NCI-H526 (cell line): Measurements from ENCODE around the gene CKMT2.
A peak's percentile ranks its signal among the peaks of the same experiment; 100 is the strongest.

Experiments
- DNase-seq, 2 experiments: peaks; one replicate each; lab custom pipeline; 2025; lab: John Stamatoyannopoulos, UW

CKMT2 gene

DNA sequence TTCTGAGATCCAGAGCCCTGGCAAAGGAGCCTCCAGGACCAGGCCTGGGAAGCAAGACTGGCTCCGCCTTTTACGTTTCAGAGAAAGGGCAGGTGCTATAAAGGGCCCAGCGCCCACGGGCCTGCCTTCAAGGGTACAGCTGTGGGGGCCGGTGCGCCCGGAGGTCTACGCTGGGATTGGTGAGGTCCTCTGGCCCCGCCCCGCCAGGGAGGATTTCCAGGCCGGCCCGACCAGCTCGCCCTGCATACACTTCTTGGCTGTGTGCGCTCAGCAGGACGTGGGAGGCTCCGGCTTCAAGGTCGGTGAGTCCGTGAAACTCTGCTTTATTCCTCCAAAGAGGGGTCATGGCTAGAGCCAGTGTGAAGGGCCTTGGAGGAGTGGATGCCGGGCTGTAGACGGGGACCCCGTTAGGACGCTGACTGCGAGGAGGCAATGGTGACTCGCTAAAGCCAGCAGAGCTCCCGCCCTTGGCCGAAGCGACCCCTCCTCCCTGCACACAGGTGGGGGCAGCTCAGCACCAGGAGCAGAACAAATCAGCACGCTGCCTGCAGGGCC lies at the start of gene CKMT2:
Gene CKMT2 (plus strand): TSS at position 243 of the 555 bp plus-strand sequence. CDS start 17,811 bp downstream, outside the sequence.
- DNase-seq: peak in 1 of 2 experiments; percentile 18

DNA sequence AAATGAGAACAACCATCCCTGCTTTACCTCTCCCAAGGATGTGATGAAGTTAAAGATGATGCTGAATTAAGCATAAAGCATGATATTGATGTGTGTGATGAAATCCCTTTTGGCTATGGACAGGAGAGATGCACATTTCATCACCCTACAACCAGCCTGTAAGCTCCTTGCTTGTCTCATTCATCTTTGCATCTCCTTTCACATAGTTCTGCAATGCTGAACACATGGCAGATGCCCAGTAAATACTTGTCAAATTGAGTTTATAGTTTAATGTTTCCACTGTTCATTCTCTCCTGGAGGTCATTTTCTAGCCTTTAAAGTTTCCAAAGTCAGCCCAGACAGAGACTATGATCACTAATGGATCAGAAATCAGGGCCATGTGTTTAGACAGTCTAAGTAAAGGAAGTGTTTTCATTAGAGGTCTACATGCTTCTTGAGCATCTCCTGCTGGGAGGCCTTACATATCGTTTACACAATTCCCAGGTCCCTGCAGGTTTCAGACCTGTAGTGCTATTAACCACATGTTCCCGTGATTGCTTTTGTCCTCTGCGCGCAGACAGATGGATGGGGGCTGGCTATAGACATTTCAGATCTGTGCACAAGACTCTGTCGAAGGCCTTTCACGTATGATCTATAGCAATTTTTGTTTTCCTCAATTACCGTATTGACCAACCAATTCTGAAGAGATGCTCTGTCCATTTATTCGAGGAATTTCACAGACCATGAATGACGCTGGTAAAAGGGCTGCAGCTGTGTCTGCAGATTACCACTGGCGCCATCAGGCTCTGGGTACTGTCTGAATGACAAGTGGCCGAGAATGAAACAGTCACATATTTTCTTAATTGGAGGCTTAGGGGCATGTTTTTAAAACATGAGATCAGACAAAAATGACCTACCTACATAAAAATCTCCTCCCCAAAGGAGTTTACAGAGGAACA lies 49.0 kb upstream of the CKMT2 start:
- DNase-seq: no peak

GRCh38 chr5:81184749-81185110 lies 48.4 kb upstream of the CKMT2 start:
- DNase-seq: no peak

GRCh38 chr5:81187885-81188284 lies 45.2 kb upstream of the CKMT2 start:
- no peak for DNase-seq

GRCh38 chr5:81188962-81189361 lies 44.2 kb upstream of the CKMT2 start:
- no peak for DNase-seq

DNA sequence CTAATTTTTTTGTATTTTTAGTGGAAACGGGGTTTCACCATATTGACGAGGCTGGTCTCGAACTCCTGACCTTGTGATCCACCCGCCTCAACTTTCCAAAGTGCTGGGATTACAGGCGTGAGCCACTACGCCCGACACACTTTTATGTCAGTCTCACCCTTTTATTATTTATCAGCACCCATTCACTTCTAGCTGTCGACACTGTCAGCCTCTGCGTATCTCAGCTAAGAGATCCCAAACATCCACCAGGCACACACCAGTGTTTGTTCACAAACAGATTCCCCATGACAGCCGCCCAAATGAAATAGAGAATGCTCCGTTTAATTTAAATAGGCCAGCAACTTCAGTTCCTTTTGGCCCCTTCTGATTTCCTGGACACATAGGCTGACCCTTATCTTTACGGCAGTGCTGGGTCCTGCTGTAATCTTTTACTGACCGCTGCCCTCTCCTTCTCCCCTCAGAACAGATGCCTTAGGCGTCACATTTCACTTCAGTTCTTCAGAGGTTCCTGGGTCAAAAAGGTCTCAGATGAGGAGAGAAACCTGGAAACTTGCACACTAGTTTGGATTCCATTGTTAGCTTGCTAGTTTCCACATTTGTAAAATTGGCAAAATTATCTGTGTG lies 43.1 kb upstream of the CKMT2 start:
- DNase-seq: no peak

DNA sequence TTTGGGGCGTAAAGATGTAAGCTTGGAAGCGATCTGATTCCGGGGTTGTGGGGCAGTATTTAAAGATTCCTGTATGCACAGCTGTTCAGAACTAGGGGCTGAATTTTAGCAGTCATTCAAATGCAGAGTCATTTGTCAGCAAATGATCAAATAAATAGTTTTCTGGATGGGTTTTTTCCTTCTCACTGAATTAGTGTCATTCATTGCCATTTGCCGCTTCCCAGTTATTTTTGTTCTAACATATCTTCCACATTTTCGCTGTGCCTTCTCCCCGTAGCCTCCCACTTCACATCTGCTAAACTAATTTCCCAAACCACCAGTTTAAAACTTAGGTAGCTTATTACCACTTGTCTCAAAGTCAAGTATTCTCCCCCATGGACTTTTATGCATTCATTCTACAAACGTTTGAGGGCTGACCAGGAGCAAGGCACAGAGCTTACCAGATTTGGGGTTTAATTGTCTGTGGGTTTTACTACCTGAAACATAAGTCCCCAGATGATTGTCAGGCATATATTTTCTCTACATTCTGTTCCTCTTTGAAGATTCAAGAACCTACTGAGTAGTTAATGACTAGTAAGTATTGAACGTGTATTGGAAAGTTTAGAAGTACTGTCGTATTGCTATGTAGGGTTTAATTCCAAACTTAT lies 41.3 kb upstream of the CKMT2 start:
- DNase-seq: no peak

DNA sequence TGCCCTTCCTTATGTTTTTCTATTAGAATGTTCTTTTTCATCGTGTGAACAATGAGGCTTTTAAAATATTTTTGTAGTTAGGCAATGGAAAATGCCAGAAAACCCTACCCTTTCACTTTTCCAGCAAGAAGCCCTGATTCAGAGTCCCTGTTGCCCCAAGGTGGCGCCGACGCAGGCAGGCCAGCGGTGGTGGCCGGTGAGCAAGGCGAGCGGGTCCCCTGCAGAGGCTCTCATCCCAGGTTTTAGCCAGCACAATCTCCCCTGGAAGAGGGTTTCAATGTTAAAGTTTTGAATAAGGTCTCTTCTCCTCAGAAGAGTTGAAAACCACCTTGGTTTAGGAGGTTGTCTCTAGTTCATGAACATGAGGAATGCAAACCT lies 40.8 kb upstream of the CKMT2 start:
- no peak for DNase-seq

- peak; percentile 18 to 79 for DNase-seq
Observed at GRCh38 chr5:81194633-81195334, 38.3 kb upstream of the CKMT2 start.

- DNase-seq: no peak
Observed at GRCh38 chr5:81195335-81195929, 37.7 kb upstream of the CKMT2 start.

DNA sequence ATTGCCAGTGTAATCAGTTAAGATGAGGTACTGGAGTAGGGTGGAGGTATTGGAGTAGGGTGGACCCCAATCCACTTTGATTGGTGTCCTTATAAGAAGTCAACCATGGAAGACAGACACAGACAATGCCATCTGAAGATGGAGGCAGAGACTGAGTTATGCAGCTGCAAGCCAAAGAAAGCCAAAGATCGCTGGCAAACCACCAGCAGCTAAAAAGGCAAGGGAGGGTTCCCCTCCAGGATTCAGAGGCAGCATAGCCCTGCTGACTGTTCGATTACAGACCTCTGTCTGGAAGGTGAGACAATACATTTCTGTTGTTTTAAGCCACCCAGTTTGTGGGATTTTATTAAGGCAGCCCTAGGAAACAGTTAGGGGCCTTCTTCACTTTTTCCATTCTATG lies 30.5 kb upstream of the CKMT2 start:
- no peak for DNase-seq

GRCh38 chr5:81203729-81204128 lies 29.4 kb upstream of the CKMT2 start:
- DNase-seq: no peak

DNA sequence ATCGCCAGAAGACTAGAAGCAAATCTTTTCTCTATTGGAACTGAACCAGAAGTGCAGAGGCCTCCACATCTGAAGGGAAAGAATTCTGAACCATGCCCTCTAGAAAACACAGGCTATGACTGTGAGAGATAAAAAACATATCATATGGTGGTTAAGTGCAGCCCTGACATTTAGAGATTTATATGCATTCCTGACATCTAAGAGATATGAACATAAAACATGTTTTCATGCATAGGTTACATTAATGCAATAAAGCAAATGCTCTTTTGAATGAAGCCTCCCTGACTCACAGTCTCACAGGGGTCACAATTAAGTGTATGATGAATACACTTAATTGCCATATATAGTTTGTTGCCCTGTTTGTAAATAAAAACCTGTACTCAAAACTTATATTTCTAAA lies 28.9 kb upstream of the CKMT2 start:
- no peak for DNase-seq

DNA sequence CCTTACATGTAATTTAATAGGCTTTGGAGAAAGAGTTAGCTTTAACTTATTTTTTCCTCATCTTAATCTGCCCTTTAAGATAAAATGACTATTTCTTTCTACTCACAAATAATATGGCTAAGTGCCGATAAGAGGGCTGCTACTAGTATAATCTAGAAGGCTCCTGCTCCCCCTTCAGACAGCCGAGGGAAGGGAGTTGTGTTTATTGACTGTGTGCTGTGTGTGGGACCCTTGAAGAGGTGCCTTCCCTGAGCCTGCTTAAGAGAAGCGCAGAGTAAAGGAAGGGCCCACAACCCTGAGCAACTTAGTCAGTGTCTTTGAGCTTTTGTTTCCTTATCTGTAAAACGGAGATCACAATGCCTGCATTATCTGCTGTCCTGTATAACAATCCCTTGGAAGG lies 28.1 kb upstream of the CKMT2 start:
- no peak for DNase-seq

DNA sequence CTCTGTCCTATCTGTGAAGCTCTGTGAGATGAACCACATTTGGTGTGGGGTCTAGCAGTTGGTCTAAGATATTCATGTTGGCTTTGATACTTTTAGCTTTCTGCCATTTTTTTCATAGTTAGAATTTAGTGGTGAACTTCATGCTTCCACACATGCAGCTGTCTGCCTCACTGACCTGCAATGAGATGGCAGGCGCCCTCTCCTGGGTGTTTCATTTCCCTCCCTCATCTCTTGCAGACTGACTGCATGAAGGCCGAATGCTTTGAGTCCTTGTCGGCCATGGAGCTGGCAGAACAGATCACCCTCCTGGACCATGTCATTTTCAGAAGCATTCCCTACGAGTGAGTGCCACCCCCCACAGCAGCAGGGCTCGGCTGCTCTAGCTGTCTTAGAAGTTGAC lies 26.1 kb upstream of the CKMT2 start:
- no peak for DNase-seq

DNA sequence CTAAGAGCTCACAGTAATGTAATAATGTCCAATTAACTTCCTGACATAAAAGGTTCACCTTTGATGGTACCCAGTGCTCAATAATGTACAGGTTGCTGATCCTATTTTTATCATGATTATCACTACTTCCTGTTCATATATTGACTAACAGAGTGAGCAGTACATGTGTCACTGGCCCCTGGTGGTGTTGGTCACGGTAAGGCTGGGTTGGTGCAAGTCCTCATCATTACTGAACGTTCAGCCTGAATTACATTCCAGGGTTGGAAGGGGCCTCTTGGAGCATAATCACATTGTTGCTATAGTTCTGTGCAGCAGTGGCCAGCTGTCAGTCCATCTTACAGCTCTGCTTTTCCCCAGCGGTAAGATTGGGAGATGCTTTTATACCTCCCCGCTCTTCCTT lies 24.2 kb upstream of the CKMT2 start:
- no peak for DNase-seq

GRCh38 chr5:81209386-81209785 lies 23.7 kb upstream of the CKMT2 start:
- DNase-seq: no peak

- no peak for DNase-seq
Observed at GRCh38 chr5:81209869-81210493, 23.1 kb upstream of the CKMT2 start.

GRCh38 chr5:81212211-81212751 lies 20.8 kb upstream of the CKMT2 start:
- no peak for DNase-seq

DNA sequence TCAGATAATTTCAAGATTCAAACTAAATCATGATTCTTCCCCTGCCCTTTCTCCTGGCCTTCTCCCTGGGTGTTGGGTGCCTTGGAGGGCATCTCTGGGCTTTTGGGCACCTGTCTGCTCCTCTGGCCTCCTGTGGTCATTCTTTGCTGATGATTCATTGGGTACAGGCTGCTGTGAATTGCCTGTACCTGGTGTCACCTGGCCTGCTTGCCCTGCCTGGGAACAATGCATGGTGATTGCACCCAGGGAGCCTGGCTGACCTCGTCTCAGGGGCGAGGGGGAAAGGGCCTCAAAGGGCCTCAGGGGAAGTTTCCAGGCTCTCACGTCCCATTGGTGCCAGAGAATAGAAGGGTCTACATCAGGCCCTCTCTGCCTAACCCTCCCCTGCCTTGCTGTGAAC lies 20.1 kb upstream of the CKMT2 start:
- no peak for DNase-seq

DNA sequence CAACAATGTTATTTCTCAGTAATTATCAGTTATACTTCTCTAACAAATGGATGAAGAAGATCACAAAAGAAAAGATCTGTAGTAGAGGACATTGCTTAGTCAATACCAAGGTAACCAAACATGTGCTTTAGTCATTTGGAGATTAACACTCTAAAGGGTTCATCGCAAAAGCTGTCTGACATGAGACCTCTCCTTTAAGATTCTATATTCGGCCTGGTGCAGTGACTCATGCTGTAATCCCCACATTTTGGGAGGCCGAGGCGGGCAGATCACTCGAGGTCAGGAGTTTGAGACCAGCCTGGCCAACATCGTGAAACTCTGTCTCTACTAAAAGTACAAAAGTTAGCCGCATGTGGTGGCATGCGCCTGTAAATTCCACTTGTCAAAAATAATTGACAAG lies 18.3 kb upstream of the CKMT2 start:
- no peak for DNase-seq
